DOHH2 (cell line): Measurements from ENCODE around the gene CLCN3.

ENCODE experiments used
- H3F3A ChIP-seq: fragments of 200-600 bp; sonication (generic), shearing (Covaris generic); 2 replicates; pipeline ENCODE4 v1.6.0; 2016; ENCODE audit warnings: antibody characterized with exemption, mild to moderate bottlenecking; ENCODE audit not compliant: control insufficient read depth, insufficient read depth
- H3K27ac ChIP-seq: fragments of 200-600 bp; sonication (generic); 2 replicates; pipeline ENCODE4 v1.5.1; 2014; ENCODE audit warnings: low read depth, mild to moderate bottlenecking, low read length, moderate library complexity
- H3K27me3 ChIP-seq: fragments of 200-600 bp; sonication (generic); 2 replicates; pipeline ENCODE4 v1.6.1; 2014; ENCODE audit warnings: mild to moderate bottlenecking, low read length, mixed read lengths; ENCODE audit not compliant: control insufficient read depth
- H3K36me3 ChIP-seq: fragments of 200-600 bp; sonication (generic); 2 replicates; pipeline ENCODE4 v1.6.1; 2014; ENCODE audit warnings: mild to moderate bottlenecking, low read length, moderate library complexity, mixed read lengths; ENCODE audit not compliant: control insufficient read depth
- H3K4me1 ChIP-seq: fragments of 200-600 bp; sonication (generic); 2 replicates; pipeline ENCODE4 v1.6.1; 2014; ENCODE audit warnings: mild to moderate bottlenecking, low read length, mixed read lengths; ENCODE audit not compliant: control insufficient read depth
- H3K4me2 ChIP-seq: fragments of 200-600 bp; sonication (generic); 2 replicates; pipeline ENCODE4 v1.6.0; 2014; ENCODE audit warnings: mild to moderate bottlenecking, low read length, moderate library complexity
- H3K4me3 ChIP-seq: fragments of 200-600 bp; sonication (generic); 2 replicates; pipeline ENCODE4 v1.5.1; 2014; ENCODE audit warnings: mild to moderate bottlenecking, low read length, mixed read lengths
- H3K79me2 ChIP-seq: fragments of 200-600 bp; sonication (generic); 2 replicates; pipeline ENCODE4 v1.6.1; 2014; ENCODE audit warnings: mild to moderate bottlenecking, low read length, mixed read lengths; ENCODE audit not compliant: control insufficient read depth
- H3K9me2 ChIP-seq: fragments of 200-600 bp; sonication (generic); replicated peaks from 2 replicates; pipeline ENCODE4 v1.6.1; 2014; ENCODE audit warnings: mild to moderate bottlenecking, low read length, mixed read lengths; ENCODE audit not compliant: control insufficient read depth
- H3K9me3 ChIP-seq: fragments of 200-600 bp; sonication (generic); 2 replicates; pipeline ENCODE4 v1.6.1; 2014; ENCODE audit warnings: antibody characterized with exemption, low read length, mixed read lengths; ENCODE audit not compliant: control insufficient read depth, insufficient read depth
- H4K20me1 ChIP-seq: fragments of 200-600 bp; sonication (generic); 2 replicates; pipeline ENCODE4 v1.6.0; 2014; ENCODE audit warnings: low read depth, mild to moderate bottlenecking, antibody characterized with exemption, low read length, moderate library complexity; ENCODE audit not compliant: control insufficient read depth, insufficient read depth
- CTCF ChIP-seq: fragments of 200-600 bp; sonication (generic); IDR thresholded peaks from one replicate; pipeline ENCODE4 v1.5.1; 2014; ENCODE audit warnings: antibody characterized with exemption, mild to moderate bottlenecking, low read depth, low read length; ENCODE audit not compliant: poor library complexity, severe bottlenecking
- EZH2phosphoT487 ChIP-seq: fragments of 200-600 bp; sonication (generic); IDR thresholded peaks from 2 replicates; pipeline ENCODE4 v1.6.1; 2017; ENCODE audit warnings: borderline replicate concordance, mild to moderate bottlenecking, antibody characterized with exemption, low read length, moderate library complexity, mixed read lengths

CLCN3 gene

GRCh38 chr4:169664615-169665014, 44.2 kb downstream of the CLCN3 start:
- H3K9me2 ChIP-seq = no peaks in the 10 kb centered on the region
- H3F3A ChIP-seq = peaks cover 6% of the 10 kb centered on the region
- peaks cover 78% of the 10 kb centered on the region for H3K79me2 ChIP-seq
- H3K9me3 ChIP-seq = no peaks in the 10 kb centered on the region
- no peak for TF ChIP-seq EZH2phosphoT487
- TF ChIP-seq CTCF = no peak
- H3K27ac ChIP-seq = no peak overlapping the region
- H3K36me3 ChIP-seq = peaks cover 13% of the 10 kb centered on the region
- H4K20me1 ChIP-seq = no peaks in the 10 kb centered on the region
- no peaks in the 10 kb centered on the region for H3K27me3 ChIP-seq
- no peak overlapping the region for H3K4me3 ChIP-seq
- H3K4me2 ChIP-seq = no peak overlapping the region
- peaks cover 23% of the 10 kb centered on the region for H3K4me1 ChIP-seq

- no peaks in the 10 kb centered on the region for H3K27me3 ChIP-seq
- H3K36me3 ChIP-seq = peaks cover 13% of the 10 kb centered on the region
- H3K4me2 ChIP-seq = no peak overlapping the region
- no peak overlapping the region for H3K4me3 ChIP-seq
- H3K4me1 ChIP-seq = peaks cover 20% of the 10 kb centered on the region
- TF ChIP-seq CTCF (no peak), EZH2phosphoT487 (no peak)
- H3K9me3 ChIP-seq = no peaks in the 10 kb centered on the region
- H3F3A ChIP-seq = peaks cover 4% of the 10 kb centered on the region; the same call in 1 of the 2 replicates
- H3K27ac ChIP-seq = no peak overlapping the region
- no peaks in the 10 kb centered on the region for H3K9me2 ChIP-seq
- peaks cover 79% of the 10 kb centered on the region for H3K79me2 ChIP-seq
- no peaks in the 10 kb centered on the region for H4K20me1 ChIP-seq
These were observed 44.8 kb downstream of the CLCN3 start for GRCh38 chr4:169665046-169665737.

GRCh38 chr4:169668069-169668721, 47.8 kb downstream of the CLCN3 start:
- H3K27me3 ChIP-seq = no peaks in the 10 kb centered on the region
- no peaks in the 10 kb centered on the region for H3F3A ChIP-seq
- H3K4me1 ChIP-seq = peaks cover 4% of the 10 kb centered on the region; the same call in 1 of the 2 replicates
- peaks cover 13% of the 10 kb centered on the region for H3K36me3 ChIP-seq
- no peaks in the 10 kb centered on the region for H3K9me2 ChIP-seq
- no peak overlapping the region for H3K4me2 ChIP-seq
- TF ChIP-seq CTCF = no peak
- no peak for TF ChIP-seq EZH2phosphoT487
- H4K20me1 ChIP-seq = no peaks in the 10 kb centered on the region
- no peaks in the 10 kb centered on the region for H3K9me3 ChIP-seq
- no peak overlapping the region for H3K27ac ChIP-seq
- H3K79me2 ChIP-seq = peaks cover 61% of the 10 kb centered on the region
- H3K4me3 ChIP-seq = no peak overlapping the region
